DOHH2 (cell line): Measurements from ENCODE around the gene HRC.

Source experiments
- EZH2phosphoT487 ChIP-seq: fragments of 200-600 bp; sonication (generic); IDR thresholded peaks from 2 replicates; pipeline ENCODE4 v1.6.1; 2017; ENCODE audit warnings: borderline replicate concordance, mild to moderate bottlenecking, antibody characterized with exemption, low read length, moderate library complexity, mixed read lengths
- TF ChIP-seq, protein P1 (sequence below): fragments of 200-600 bp; sonication (generic); IDR thresholded peaks from one replicate; pipeline ENCODE4 v1.5.1; 2014; ENCODE audit warnings: antibody characterized with exemption, mild to moderate bottlenecking, low read depth, low read length; ENCODE audit not compliant: poor library complexity, severe bottlenecking

DNA sequence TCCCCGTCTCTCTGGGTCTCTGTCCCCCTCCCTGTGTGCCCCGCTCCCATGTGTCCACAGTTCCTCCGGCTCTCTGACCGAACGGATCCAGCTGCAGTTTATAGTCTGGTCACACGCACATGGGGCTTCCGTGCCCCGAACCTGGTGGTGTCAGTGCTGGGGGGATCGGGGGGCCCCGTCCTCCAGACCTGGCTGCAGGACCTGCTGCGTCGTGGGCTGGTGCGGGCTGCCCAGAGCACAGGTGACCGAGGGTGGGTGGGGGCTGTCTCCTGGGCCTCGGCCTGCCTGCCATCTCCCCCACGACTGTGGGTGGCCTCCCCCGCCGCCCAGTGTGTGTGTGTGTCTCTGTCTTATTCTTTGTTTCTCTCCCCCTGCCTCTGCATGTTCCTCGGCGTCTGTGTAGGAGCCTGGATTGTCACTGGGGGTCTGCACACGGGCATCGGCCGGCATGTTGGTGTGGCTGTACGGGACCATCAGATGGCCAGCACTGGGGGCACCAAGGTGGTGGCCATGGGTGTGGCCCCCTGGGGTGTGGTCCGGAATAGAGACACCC lies 12.7 kb upstream of the HRC start:
- TF ChIP-seq, protein P1, sequence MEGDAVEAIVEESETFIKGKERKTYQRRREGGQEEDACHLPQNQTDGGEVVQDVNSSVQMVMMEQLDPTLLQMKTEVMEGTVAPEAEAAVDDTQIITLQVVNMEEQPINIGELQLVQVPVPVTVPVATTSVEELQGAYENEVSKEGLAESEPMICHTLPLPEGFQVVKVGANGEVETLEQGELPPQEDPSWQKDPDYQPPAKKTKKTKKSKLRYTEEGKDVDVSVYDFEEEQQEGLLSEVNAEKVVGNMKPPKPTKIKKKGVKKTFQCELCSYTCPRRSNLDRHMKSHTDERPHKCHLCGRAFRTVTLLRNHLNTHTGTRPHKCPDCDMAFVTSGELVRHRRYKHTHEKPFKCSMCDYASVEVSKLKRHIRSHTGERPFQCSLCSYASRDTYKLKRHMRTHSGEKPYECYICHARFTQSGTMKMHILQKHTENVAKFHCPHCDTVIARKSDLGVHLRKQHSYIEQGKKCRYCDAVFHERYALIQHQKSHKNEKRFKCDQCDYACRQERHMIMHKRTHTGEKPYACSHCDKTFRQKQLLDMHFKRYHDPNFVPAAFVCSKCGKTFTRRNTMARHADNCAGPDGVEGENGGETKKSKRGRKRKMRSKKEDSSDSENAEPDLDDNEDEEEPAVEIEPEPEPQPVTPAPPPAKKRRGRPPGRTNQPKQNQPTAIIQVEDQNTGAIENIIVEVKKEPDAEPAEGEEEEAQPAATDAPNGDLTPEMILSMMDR = no peak
- no peak for TF ChIP-seq EZH2phosphoT487
